H9 (cell line): ENCODE data around the gene SWAP70. TPM values are rescaled to one million over a fixed set of nuclear protein-coding genes. Genes with fewer than 3 reads are reported as not detected.

Experiments
- DNase-seq: peaks from one replicate; pipeline ENCODE4 v3.0.0-alpha.2; 2017
- H2AFZ ChIP-seq: one replicate; pipeline ENCODE4 v1.6.1; 2013; ENCODE audit warnings: mild to moderate bottlenecking, low read length, control low read depth, moderate library complexity
- H2AK5ac ChIP-seq: 2 replicates; pipeline ENCODE4 v1.6.1; 2013; ENCODE audit warnings: low read length, control low read depth, mixed read lengths; ENCODE audit not compliant: insufficient read length
- H2BK120ac ChIP-seq: one replicate; pipeline ENCODE4 v1.6.1; 2013; ENCODE audit warnings: low read depth, mild to moderate bottlenecking, low read length, control low read depth, inconsistent platforms; ENCODE audit not compliant: poor library complexity, severe bottlenecking
- H2BK12ac ChIP-seq: 2 replicates; pipeline ENCODE4 v1.6.1; 2013; ENCODE audit warnings: low read length, control low read depth, mixed read lengths, low read depth; ENCODE audit not compliant: insufficient read length
- H2BK15ac ChIP-seq: 2 replicates; pipeline ENCODE4 v1.6.1; 2013; ENCODE audit warnings: low read depth, low read length, control low read depth
- H2BK20ac ChIP-seq: one replicate; pipeline ENCODE4 v1.6.1; 2013; ENCODE audit warnings: low read depth, mild to moderate bottlenecking, low read length, control low read depth, inconsistent platforms; ENCODE audit not compliant: poor library complexity, severe bottlenecking
- H2BK5ac ChIP-seq: 2 replicates; pipeline ENCODE4 v1.6.1; 2013; ENCODE audit warnings: low read length, control low read depth, mixed read lengths; ENCODE audit not compliant: insufficient read length
- H3K14ac ChIP-seq: 2 replicates; pipeline ENCODE4 v1.6.1; 2013; ENCODE audit warnings: low read length, control low read depth; ENCODE audit not compliant: insufficient read depth
- H3K18ac ChIP-seq: 2 replicates; pipeline ENCODE4 v1.6.1; 2013; ENCODE audit warnings: low read depth, mild to moderate bottlenecking, mixed read lengths, low read length, control low read depth; ENCODE audit not compliant: insufficient read length
- H3K23ac ChIP-seq: 2 replicates; pipeline ENCODE4 v1.6.1; 2013; ENCODE audit warnings: low read length, control low read depth, mixed read lengths, low read depth; ENCODE audit not compliant: insufficient read length
- H3K23me2 ChIP-seq: 2 replicates; pipeline ENCODE4 v1.6.1; 2013; ENCODE audit warnings: low read depth, mild to moderate bottlenecking, mixed read lengths, low read length, control low read depth; ENCODE audit not compliant: insufficient read length, poor library complexity, severe bottlenecking
- H3K27ac ChIP-seq: 2 replicates; pipeline ENCODE4 v1.5.1; 2013; ENCODE audit warnings: low read length, control low read depth, mixed read lengths, low read depth; ENCODE audit not compliant: insufficient read length
- H3K27me3 ChIP-seq: 2 replicates; pipeline ENCODE4 v1.6.1; 2013; ENCODE audit warnings: low read length, control low read depth, inconsistent platforms; ENCODE audit not compliant: insufficient read depth
- H3K4ac ChIP-seq: 2 replicates; pipeline ENCODE4 v1.6.1; 2013; ENCODE audit warnings: low read depth, mild to moderate bottlenecking, control low read depth, inconsistent platforms, low read length, moderate library complexity
- H3K4me1 ChIP-seq: 2 replicates; pipeline ENCODE4 v1.6.1; 2013; ENCODE audit warnings: low read length, control low read depth, inconsistent platforms; ENCODE audit not compliant: insufficient read depth
- H3K4me2 ChIP-seq: 2 replicates; pipeline ENCODE4 v1.6.1; 2013; ENCODE audit warnings: low read length, control low read depth, mixed read lengths; ENCODE audit not compliant: insufficient read length, insufficient read depth
- H3K56ac ChIP-seq: 2 replicates; pipeline ENCODE4 v1.6.1; 2013; ENCODE audit warnings: low read depth, mild to moderate bottlenecking, mixed read lengths, low read length, control low read depth; ENCODE audit not compliant: insufficient read length
- H3K79me1 ChIP-seq: 2 replicates; pipeline ENCODE4 v1.6.1; 2013; ENCODE audit warnings: low read depth, mild to moderate bottlenecking, moderate library complexity, low read length, control low read depth, inconsistent platforms; ENCODE audit not compliant: insufficient read depth, poor library complexity, severe bottlenecking
- H3K79me2 ChIP-seq: 2 replicates; pipeline ENCODE4 v1.6.1; 2013; ENCODE audit warnings: low read length, control low read depth, inconsistent platforms; ENCODE audit not compliant: insufficient read depth
- H3K9ac ChIP-seq: 2 replicates; pipeline ENCODE4 v1.6.1; 2013; ENCODE audit warnings: low read length, control low read depth, mixed read lengths; ENCODE audit not compliant: insufficient read length; ENCODE audit errors: extremely low read depth
- H3K9me3 ChIP-seq: one replicate; pipeline ENCODE4 v1.6.1; 2013; ENCODE audit warnings: low read depth, low read length, inconsistent platforms; ENCODE audit not compliant: control insufficient read depth
- H3T11ph ChIP-seq: one replicate; pipeline ENCODE4 v1.6.1; 2013; ENCODE audit warnings: mild to moderate bottlenecking, low read length, control low read depth, inconsistent platforms
- H4K20me1 ChIP-seq: one replicate; pipeline ENCODE4 v1.6.1; 2013; ENCODE audit not compliant: control insufficient read depth, insufficient read length, insufficient read depth
- H4K5ac ChIP-seq: 2 replicates; pipeline ENCODE4 v1.6.1; 2013; ENCODE audit warnings: low read depth, mild to moderate bottlenecking, mixed read lengths, low read length, control low read depth; ENCODE audit not compliant: insufficient read length
- H4K8ac ChIP-seq: replicated peaks from 2 replicates; pipeline ENCODE4 v1.6.1; 2013; ENCODE audit warnings: low read length, control low read depth, mixed read lengths, low read depth; ENCODE audit not compliant: insufficient read length
- H4K91ac ChIP-seq: 2 replicates; pipeline ENCODE4 v1.6.1; 2013; ENCODE audit warnings: low read depth, mild to moderate bottlenecking, moderate library complexity, mixed read lengths, low read length, control low read depth; ENCODE audit not compliant: insufficient read length
- H3K27ac Mint-ChIP-seq, 3 experiments: 2 replicates in 2 of 3; 3 replicates in 1 of 3; pipeline ENCODE4 v1.8.0; 2020 to 2021; ENCODE audit warnings: mixed read lengths in 3 of 3, mild to moderate bottlenecking in 1 of 3, moderate library complexity in 1 of 3
- H3K27me3 Mint-ChIP-seq: 2 replicates; pipeline ENCODE4 v1.8.0; 2021; ENCODE audit warnings: low read depth, mild to moderate bottlenecking, moderate library complexity, mixed read lengths
- H3K36me3 Mint-ChIP-seq, 3 experiments: 2 replicates in 2 of 3; 3 replicates in 1 of 3; pipeline ENCODE4 v1.8.0; 2020 to 2021; ENCODE audit warnings: low read depth in 3 of 3, mixed read lengths in 3 of 3; ENCODE audit not compliant: insufficient read depth in 1 of 3
- H3K4me1 Mint-ChIP-seq, 2 experiments: 2 replicates each; pipeline ENCODE4 v1.8.0; 2020; ENCODE audit warnings: mixed read lengths in 2 of 2
- H3K4me3 Mint-ChIP-seq, 2 experiments: 2 replicates in 1 of 2; 3 replicates in 1 of 2; pipeline ENCODE4 v1.8.0; 2020 to 2021; ENCODE audit warnings: mild to moderate bottlenecking in 2 of 2, mixed read lengths in 2 of 2, moderate library complexity in 1 of 2
- H3K9me3 Mint-ChIP-seq, 2 experiments: 2 replicates in 1 of 2; 3 replicates in 1 of 2; pipeline ENCODE4 v1.8.0; 2020; ENCODE audit warnings: mild to moderate bottlenecking in 2 of 2, mixed read lengths in 2 of 2, moderate library complexity in 1 of 2
- WGBS: extraction: QIAGEN DNeasy Blood & Tissue Kit; methylation state at CpG from one replicate; pipeline ENCODE4 v1.1.7; 2013; ENCODE audit warnings: missing lambda C conversion rate, low lambda C conversion rate, mixed read lengths; ENCODE audit not compliant: insufficient read length; ENCODE audit errors: extremely low coverage; 5-methylcytosine and 5-hydroxymethylcytosine counted together
- total RNA-seq: library from RNA; stranded (reverse); gene quantifications from 2 replicates; pipeline ENCODE4 v1.2.1, GENCODE V29; 2021
- TF ChIP-seq, protein P1 (sequence below): fragments of 200-600 bp; sonication (generic); conservative IDR thresholded peaks from 3 replicates; pipeline ENCODE4 v1.8.0; 2021; ENCODE audit warnings: antibody characterized with exemption, mild to moderate bottlenecking

The SWAP70 gene
- total RNA-seq, 1 experiment from 2014 or later, result 34.4 TPM

GRCh38 chr11:9697766-9698165 lies 33.9 kb downstream of the SWAP70 start:
- no peak overlapping the region for H2BK12ac ChIP-seq
- Mint-ChIP-seq H3K4me1 (peaks cover 10 to 14% of the 10 kb centered on the region in 2 experiments), H3K4me3 (no peak overlapping the region), H3K36me3 (peaks cover 17 to 36% (median 31%) of the 10 kb centered on the region in 3 experiments), H3K27me3 (no peaks in the 10 kb centered on the region), H3K9me3 (peaks cover 0 to 3% of the 10 kb centered on the region in 2 experiments; a peak in 2 of 5 replicates), H3K27ac (no peak overlapping the region)
- no peaks in the 10 kb centered on the region for H3K27me3 ChIP-seq
- H4K8ac ChIP-seq, result no peak overlapping the region
- H2BK20ac ChIP-seq, result no peak overlapping the region
- H3K4me1 ChIP-seq, result no peaks in the 10 kb centered on the region
- H3K23me2 ChIP-seq, result no peaks in the 10 kb centered on the region
- no peak overlapping the region for H2AFZ ChIP-seq
- no peaks in the 10 kb centered on the region; the same call in 1 of the 2 replicates for H3K79me2 ChIP-seq
- no peak overlapping the region for H2BK15ac ChIP-seq
- no peak overlapping the region for H3K4me2 ChIP-seq
- H4K91ac ChIP-seq, result no peak overlapping the region
- no peak overlapping the region for H3T11ph ChIP-seq
- no peaks in the 10 kb centered on the region for H3K79me1 ChIP-seq
- H2AK5ac ChIP-seq, result no peak overlapping the region
- DNase-seq, result no peak
- H3K14ac ChIP-seq, result no peak overlapping the region
- no peak overlapping the region for H3K4ac ChIP-seq
- no peaks in the 10 kb centered on the region for H4K20me1 ChIP-seq
- H2BK5ac ChIP-seq, result no peak overlapping the region
- no peak overlapping the region for H3K56ac ChIP-seq
- H2BK120ac ChIP-seq, result no peak overlapping the region
- H4K5ac ChIP-seq, result no peak overlapping the region
- no peaks in the 10 kb centered on the region for H3K9me3 ChIP-seq
- no peak overlapping the region for H3K18ac ChIP-seq
- H3K23ac ChIP-seq, result no peak overlapping the region
- no peak overlapping the region for H3K9ac ChIP-seq
- WGBS, result no CpG with 5 or more reads among the region's 4 CpGs
- TF ChIP-seq, protein P1, sequence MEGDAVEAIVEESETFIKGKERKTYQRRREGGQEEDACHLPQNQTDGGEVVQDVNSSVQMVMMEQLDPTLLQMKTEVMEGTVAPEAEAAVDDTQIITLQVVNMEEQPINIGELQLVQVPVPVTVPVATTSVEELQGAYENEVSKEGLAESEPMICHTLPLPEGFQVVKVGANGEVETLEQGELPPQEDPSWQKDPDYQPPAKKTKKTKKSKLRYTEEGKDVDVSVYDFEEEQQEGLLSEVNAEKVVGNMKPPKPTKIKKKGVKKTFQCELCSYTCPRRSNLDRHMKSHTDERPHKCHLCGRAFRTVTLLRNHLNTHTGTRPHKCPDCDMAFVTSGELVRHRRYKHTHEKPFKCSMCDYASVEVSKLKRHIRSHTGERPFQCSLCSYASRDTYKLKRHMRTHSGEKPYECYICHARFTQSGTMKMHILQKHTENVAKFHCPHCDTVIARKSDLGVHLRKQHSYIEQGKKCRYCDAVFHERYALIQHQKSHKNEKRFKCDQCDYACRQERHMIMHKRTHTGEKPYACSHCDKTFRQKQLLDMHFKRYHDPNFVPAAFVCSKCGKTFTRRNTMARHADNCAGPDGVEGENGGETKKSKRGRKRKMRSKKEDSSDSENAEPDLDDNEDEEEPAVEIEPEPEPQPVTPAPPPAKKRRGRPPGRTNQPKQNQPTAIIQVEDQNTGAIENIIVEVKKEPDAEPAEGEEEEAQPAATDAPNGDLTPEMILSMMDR, result no peak
- H3K27ac ChIP-seq, result no peak overlapping the region
